A549 (cell line): ENCODE data around the gene NLK.

Experiments
- BHLHE40 ChIP-seq: IDR thresholded peaks from 2 replicates; pipeline ENCODE4 v1.6.1; 2012; ENCODE audit warnings: low read depth, low read length, inconsistent platforms
- CTCF ChIP-seq: fragments of >200 bp; sonication (Bioruptor Twin); formaldehyde crosslinking; IDR thresholded peaks from 3 replicates; pipeline ENCODE4 v1.5.1; 2016
- MAFK ChIP-seq: fragments of 450-650 bp; IDR thresholded peaks from 2 replicates; pipeline ENCODE4 v1.6.1; 2014; ENCODE audit not compliant: partially characterized antibody
- PBX3 ChIP-seq: IDR thresholded peaks from 2 replicates; pipeline ENCODE4 v1.6.1; 2012
- POLR2A ChIP-seq: IDR thresholded peaks from 2 replicates; pipeline ENCODE4 v1.6.1; 2012; ENCODE audit warnings: mild to moderate bottlenecking, low read length
- RAD21 ChIP-seq, 2 experiments: fragments of >200 bp in 1 of 2; sonication (Bioruptor Twin) in 1 of 2; formaldehyde crosslinking in 1 of 2; IDR thresholded peaks in 1 of 2; conservative IDR thresholded peaks in 1 of 2; 2 replicates in 1 of 2; 3 replicates in 1 of 2; pipeline ENCODE4 v1.6.1; 2012 to 2018; ENCODE audit warnings: inconsistent platforms in 1 of 2
- TF ChIP-seq, protein P1 (sequence below): fragments of 150-350 bp; IDR thresholded peaks from 2 replicates; pipeline ENCODE4 v1.6.1; 2014; ENCODE audit warnings: low read depth, mild to moderate bottlenecking, low read length

DNA sequence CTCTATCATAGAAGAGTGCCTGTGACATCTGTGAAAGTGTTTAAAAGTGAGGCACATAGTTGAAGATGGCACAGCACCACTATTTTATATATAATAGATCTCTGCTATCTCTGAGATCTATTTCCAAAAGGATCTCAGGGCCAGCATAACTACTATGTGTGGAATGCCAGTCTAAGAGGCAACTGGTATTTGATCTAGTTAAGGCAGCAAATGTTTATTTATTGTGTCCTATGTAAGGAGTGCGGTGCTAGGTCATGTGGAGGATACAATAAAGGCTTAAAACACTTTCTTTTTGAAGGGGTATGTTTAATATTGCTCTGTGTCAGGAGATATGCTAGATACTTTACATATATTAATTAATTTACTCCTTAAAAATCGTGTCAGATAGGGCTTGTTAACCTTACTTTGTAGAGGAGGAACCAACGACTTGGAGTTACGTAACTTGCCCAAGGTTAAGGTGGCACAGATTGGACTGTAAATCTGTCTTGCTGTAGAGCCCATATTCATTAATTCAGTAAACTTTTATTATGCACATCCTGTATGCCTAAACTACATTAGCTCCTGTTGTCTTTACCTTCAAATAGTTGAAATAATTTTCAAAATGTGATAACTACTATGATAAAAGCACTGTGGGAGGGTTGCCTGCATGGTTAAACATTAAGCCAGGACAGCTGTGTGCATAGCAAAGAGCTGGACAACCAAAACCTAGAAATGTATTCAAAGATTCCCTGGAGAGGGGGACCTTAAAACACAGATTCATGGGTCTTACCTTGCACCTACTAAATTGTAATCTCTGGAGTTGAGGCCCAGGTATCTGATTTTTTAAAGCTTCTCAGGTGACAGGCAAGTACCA, 83.3 kb downstream of the NLK start:
- TF ChIP-seq CTCF (no peak), MAFK (no peak), RAD21 (conservative IDR thresholded peaks at IDR 0.05 in 1 of 2, IDR thresholded peaks at IDR 0.05 in 1 of 2) (no peak), PBX3 (no peak), POLR2A (no peak), BHLHE40 (no peak)
- TF ChIP-seq, protein P1, sequence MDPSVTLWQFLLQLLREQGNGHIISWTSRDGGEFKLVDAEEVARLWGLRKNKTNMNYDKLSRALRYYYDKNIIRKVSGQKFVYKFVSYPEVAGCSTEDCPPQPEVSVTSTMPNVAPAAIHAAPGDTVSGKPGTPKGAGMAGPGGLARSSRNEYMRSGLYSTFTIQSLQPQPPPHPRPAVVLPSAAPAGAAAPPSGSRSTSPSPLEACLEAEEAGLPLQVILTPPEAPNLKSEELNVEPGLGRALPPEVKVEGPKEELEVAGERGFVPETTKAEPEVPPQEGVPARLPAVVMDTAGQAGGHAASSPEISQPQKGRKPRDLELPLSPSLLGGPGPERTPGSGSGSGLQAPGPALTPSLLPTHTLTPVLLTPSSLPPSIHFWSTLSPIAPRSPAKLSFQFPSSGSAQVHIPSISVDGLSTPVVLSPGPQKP, result no peak
